CD14-positive monocyte (primary cell): ENCODE data around the gene DCAF6. TPM values are rescaled to one million over a fixed set of nuclear protein-coding genes. Genes with fewer than 3 reads are reported as not detected.

Source experiments
- DNase-seq, 3 donors: peaks; one replicate each; pipeline ENCODE4 v3.0.0-alpha.2; 2011 to 2022
- H2AFZ ChIP-seq: 2 replicates; pipeline ENCODE4 v1.6.0; 2012; ENCODE audit warnings: mild to moderate bottlenecking, low read depth, low read length, inconsistent platforms; ENCODE audit not compliant: insufficient read depth, poor library complexity, severe bottlenecking
- H3K27ac ChIP-seq, 2 donors: 1 replicate in 1 of 2; 2 replicates in 1 of 2; pipeline ENCODE4 v1.5.1; 2012 to 2013; ENCODE audit warnings: low read length in 2 of 2, control low read depth in 1 of 2, inconsistent platforms in 1 of 2, low read depth in 1 of 2, mild to moderate bottlenecking in 1 of 2
- H3K27me3 ChIP-seq, 2 donors: one replicate each; pipeline versions ENCODE4 v1.6.0 to v1.6.1; 2011 to 2013; ENCODE audit warnings: low read length in 2 of 2; ENCODE audit not compliant: control insufficient read depth in 2 of 2, insufficient read depth in 2 of 2
- H3K36me3 ChIP-seq, 2 donors: replicated peaks in 1 of 2; 1 replicate in 1 of 2; 2 replicates in 1 of 2; pipeline versions ENCODE4 v1.5.1 to v1.6.1; 2012 to 2013; ENCODE audit warnings: low read length in 2 of 2, control low read depth in 1 of 2, inconsistent platforms in 1 of 2, mild to moderate bottlenecking in 1 of 2; ENCODE audit not compliant: insufficient read depth in 2 of 2, control insufficient read depth in 1 of 2
- H3K4me1 ChIP-seq, 2 donors: 1 replicate in 1 of 2; 2 replicates in 1 of 2; pipeline versions ENCODE4 v1.5.1 to v1.6.1; 2012 to 2013; ENCODE audit warnings: low read length in 2 of 2, control low read depth in 1 of 2, inconsistent platforms in 1 of 2, mild to moderate bottlenecking in 1 of 2, moderate library complexity in 1 of 2; ENCODE audit not compliant: insufficient read depth in 2 of 2, control insufficient read depth in 1 of 2
- H3K4me2 ChIP-seq: replicated peaks from 2 replicates; pipeline ENCODE3; 2012; ENCODE audit warnings: low read length, moderate library complexity, mild to moderate bottlenecking; ENCODE audit not compliant: poor library complexity, severe bottlenecking; ENCODE audit errors: extremely low read depth
- H3K4me3 ChIP-seq, 3 experiments: fragments of 200-600 bp in 1 of 3; sonication (generic) in 1 of 3; replicated peaks in 1 of 3; 1 replicate in 2 of 3; 2 replicates in 1 of 3; pipeline ENCODE4 v1.5.1; 2011 to 2013; ENCODE audit warnings: low read length in 3 of 3, mild to moderate bottlenecking in 3 of 3, control low read depth in 2 of 3, low read depth in 2 of 3, inconsistent platforms in 1 of 3, moderate library complexity in 1 of 3
- H3K79me2 ChIP-seq: 2 replicates; pipeline ENCODE4 v1.6.0; 2012; ENCODE audit warnings: mild to moderate bottlenecking, control low read depth, inconsistent platforms, low read length, moderate library complexity; ENCODE audit not compliant: insufficient read depth
- H3K9ac ChIP-seq: 2 replicates; pipeline ENCODE4 v1.6.0; 2017; ENCODE audit warnings: low read length, mild to moderate bottlenecking; ENCODE audit not compliant: insufficient read depth, poor library complexity, severe bottlenecking
- H3K9me3 ChIP-seq, 2 donors: replicated peaks in 1 of 2; 1 replicate in 1 of 2; 2 replicates in 1 of 2; pipeline versions ENCODE4 v1.5.1 to v1.6.1; 2012 to 2013; ENCODE audit warnings: low read length in 2 of 2, control low read depth in 1 of 2; ENCODE audit not compliant: control insufficient read depth in 1 of 2, insufficient read depth in 1 of 2
- H4K20me1 ChIP-seq: 2 replicates; pipeline ENCODE4 v1.6.0; 2012; ENCODE audit warnings: mild to moderate bottlenecking, low read length, control low read depth, moderate library complexity; ENCODE audit not compliant: insufficient read depth
- H3K27ac Mint-ChIP-seq, 7 donors: one replicate each; pipeline ENCODE4 v1.8.0; 2020; ENCODE audit warnings: mild to moderate bottlenecking in 7 of 7, mixed read lengths in 7 of 7, moderate library complexity in 6 of 7, inconsistent platforms in 2 of 7
- H3K27me3 Mint-ChIP-seq, 3 donors: one replicate each; pipeline ENCODE4 v1.8.0; 2021 to 2022; ENCODE audit warnings: low read depth in 3 of 3, mild to moderate bottlenecking in 3 of 3, mixed read lengths in 3 of 3, moderate library complexity in 3 of 3, inconsistent platforms in 1 of 3
- H3K36me3 Mint-ChIP-seq, 2 donors: one replicate each; pipeline ENCODE4 v1.8.0; 2020; ENCODE audit warnings: mixed read lengths in 2 of 2, inconsistent platforms in 1 of 2, mild to moderate bottlenecking in 1 of 2
- H3K4me1 Mint-ChIP-seq: one replicate; pipeline ENCODE4 v1.8.0; 2020; ENCODE audit warnings: mild to moderate bottlenecking, mixed read lengths
- H3K4me3 Mint-ChIP-seq, 2 donors: one replicate each; pipeline ENCODE4 v1.8.0; 2020; ENCODE audit warnings: mild to moderate bottlenecking in 2 of 2, mixed read lengths in 2 of 2, moderate library complexity in 1 of 2
- H3K9me3 Mint-ChIP-seq, 7 donors: one replicate each; pipeline ENCODE4 v1.8.0; 2020 to 2022; ENCODE audit warnings: mixed read lengths in 7 of 7, mild to moderate bottlenecking in 6 of 7, moderate library complexity in 6 of 7, inconsistent platforms in 2 of 7
- CTCF ChIP-seq: fragments of 200-600 bp; IDR thresholded peaks from one replicate; pipeline ENCODE4 v1.8.0; 2022; ENCODE audit warnings: antibody characterized with exemption, mild to moderate bottlenecking
- WGBS: methylation state at CpG from one replicate; pipeline ENCODE4 v1.1.5; 2013; ENCODE audit warnings: missing lambda C conversion rate; ENCODE audit not compliant: insufficient coverage; 5-methylcytosine and 5-hydroxymethylcytosine counted together
- intact Hi-C, 2 donors: fragments of 100-400 bp; cut with micrococcal nuclease; formaldehyde crosslinking; loops; one replicate each; pipeline versions ENCODE4 v1.15.0 to v1.15.1; 2023
- polyA plus RNA-seq, 3 donors: library from polyadenylated mRNA; depleted of rRNA in 1 of 3; unstranded in 2 of 3; stranded (reverse) in 1 of 3; fragments of 300-500 nt in 2 of 3; fragments of >200 nt in 1 of 3; fragmentation: Illumina TruSeq in 2 of 3; gene quantifications; 1 replicate in 2 of 3; 2 replicates in 1 of 3; pipeline ENCODE4 v1.2.3, GENCODE V29; 2012 to 2021

DCAF6 gene
- polyA plus RNA-seq, 3 donors: 11.8 to 16.1 (median 11.9) TPM

- Mint-ChIP-seq H3K4me1 (peaks cover 21% of the 10 kb centered on the region), H3K36me3 (peaks cover 3 to 5% of the 10 kb centered on the region in 2 donors), H3K4me3 (no peak overlapping the region), H3K9me3 (peaks cover 6 to 15% (median 10%) of the 10 kb centered on the region in 7 donors), H3K27me3 (no peaks in the 10 kb centered on the region), H3K27ac (no peak overlapping the region)
- Histone ChIP-seq H3K4me1 (peaks cover 3 to 10% of the 10 kb centered on the region in 2 donors), H4K20me1 (no peaks in the 10 kb centered on the region), H3K9ac (no peak overlapping the region), H3K79me2 (no peaks in the 10 kb centered on the region), H3K36me3 (peaks cover 0 to 10% of the 10 kb centered on the region in 2 donors), H3K27me3 (no peaks in the 10 kb centered on the region), H2AFZ (no peak overlapping the region), H3K9me3 (peaks cover 10 to 12% of the 10 kb centered on the region in 2 donors), H3K4me3 (no peak overlapping the region), H3K4me2 (no peak overlapping the region), H3K27ac (no peak overlapping the region)
- WGBS: 40% methylated on average over 2 of the region's 6 CpGs
- no peak for DNase-seq
- TF ChIP-seq CTCF: no peak
- intact Hi-C loops: no loop called here
These were observed 26.7 kb upstream of the DCAF6 start for GRCh38 chr1:167909691-167910180.

- Mint-ChIP-seq H3K4me1 (peaks cover 13% of the 10 kb centered on the region), H3K27ac (no peak overlapping the region), H3K36me3 (peaks cover 6 to 7% of the 10 kb centered on the region in 2 donors), H3K27me3 (no peaks in the 10 kb centered on the region), H3K9me3 (peaks cover 6 to 15% (median 10%) of the 10 kb centered on the region in 7 donors), H3K4me3 (no peak overlapping the region)
- Histone ChIP-seq H3K27me3 (no peaks in the 10 kb centered on the region), H3K9me3 (peaks cover 10 to 12% of the 10 kb centered on the region in 2 donors), H3K4me1 (peaks cover 0 to 10% of the 10 kb centered on the region in 2 donors), H4K20me1 (no peaks in the 10 kb centered on the region), H2AFZ (no peak overlapping the region), H3K4me2 (no peak overlapping the region), H3K27ac (no peak overlapping the region), H3K9ac (no peak overlapping the region), H3K36me3 (peaks cover 0 to 14% of the 10 kb centered on the region in 2 donors), H3K79me2 (no peaks in the 10 kb centered on the region), H3K4me3 (no peak overlapping the region)
- intact Hi-C loops: no loop called here
- DNase-seq: no peak
- TF ChIP-seq CTCF: no peak
- no CpG with 5 or more reads among the region's 2 CpGs for WGBS
These were observed 26.0 kb upstream of the DCAF6 start for GRCh38 chr1:167910530-167910929.
